ENCODE data around the gene TGFBR3.

Gene TGFBR3

GRCh38 chr1:91718368-91718767 is 167.6 kb downstream of the TGFBR3 start:
- no peak for DNase-seq (ENCODE audit: low spot score)
- H3K27ac ChIP-seq: no peak overlapping the region
- TF ChIP-seq CTCF (conservative IDR thresholded peaks at IDR 0.05; ENCODE audit: low read depth): no peak
- ChIA-PET CTCF (no interaction called here), POLR2A (ENCODE audit: low non-redundant PET) (no interaction called here)

DNA sequence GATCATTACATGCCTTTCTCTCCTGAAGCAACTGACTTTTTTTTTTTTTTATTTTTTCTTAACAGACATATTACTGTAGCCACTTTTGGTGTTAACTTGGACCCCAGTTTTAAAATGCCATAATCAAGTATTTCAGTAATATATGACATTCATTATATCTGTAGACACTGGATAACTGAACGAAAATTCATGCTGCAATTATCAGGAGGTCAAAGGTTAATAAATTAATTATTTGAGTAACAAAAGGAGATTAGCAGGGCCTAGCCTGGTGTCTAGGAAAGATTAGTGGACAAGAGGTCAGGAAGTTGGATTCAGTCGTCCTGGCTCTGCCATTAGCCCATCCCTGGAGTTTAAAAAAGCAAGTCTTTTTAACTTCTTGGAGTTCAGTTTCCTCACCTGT is 168.1 kb downstream of the TGFBR3 start:
- CTCF ChIA-PET: no interaction called here

GRCh38 chr1:91716339-91716738 is 169.6 kb downstream of the TGFBR3 start:
- DNase-seq (ENCODE audit: low spot score): no peak
- CTCF ChIA-PET: no interaction called here
- POLR2A ChIA-PET (ENCODE audit: low non-redundant PET): no interaction called here
- no peak for TF ChIP-seq CTCF (conservative IDR thresholded peaks at IDR 0.05; ENCODE audit: low read depth)
- no peak overlapping the region for H3K27ac ChIP-seq

More for the DNA sequence above, 168.1 kb downstream of the TGFBR3 start:
- DNase-seq (ENCODE audit: low spot score): no peak
- POLR2A ChIA-PET (ENCODE audit: low non-redundant PET): no interaction called here
- no peak for TF ChIP-seq CTCF (conservative IDR thresholded peaks at IDR 0.05; ENCODE audit: low read depth)
- H3K27ac ChIP-seq: no peak overlapping the region

- no peak for TF ChIP-seq CTCF (conservative IDR thresholded peaks at IDR 0.05; ENCODE audit: low read depth)
- ChIA-PET POLR2A (ENCODE audit: low non-redundant PET) (no interaction called here), CTCF (no interaction called here)
- H3K27ac ChIP-seq: no peak overlapping the region
- DNase-seq (ENCODE audit: low spot score): no peak
These were observed 170.4 kb downstream of the TGFBR3 start for GRCh38 chr1:91715416-91716000.

DNA sequence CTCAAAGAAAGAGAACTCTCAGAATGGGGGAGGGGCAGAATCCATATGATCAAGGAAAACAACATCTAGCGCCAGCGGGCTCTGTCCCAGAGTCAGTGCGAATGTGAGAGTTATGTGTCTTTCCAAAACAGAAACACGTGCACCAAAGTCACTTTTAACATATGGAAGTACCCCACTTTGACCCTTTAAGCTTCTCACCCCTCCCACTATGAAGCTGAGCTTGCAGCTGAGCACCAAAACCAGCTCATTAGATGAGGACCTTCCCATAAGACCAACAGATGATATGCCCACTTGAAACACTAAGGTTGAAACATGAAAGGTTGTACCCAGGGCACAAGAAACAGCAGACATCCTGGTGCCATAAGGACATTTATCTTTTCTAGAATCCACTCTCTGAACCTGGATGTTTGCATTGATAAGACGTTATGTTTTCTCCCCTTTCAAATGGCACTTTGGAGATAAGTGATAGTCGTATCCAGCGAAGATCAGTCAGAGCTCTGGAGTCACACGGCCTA is 171.0 kb downstream of the TGFBR3 start:
- no peak overlapping the region for H3K27ac ChIP-seq
- ChIA-PET CTCF (no interaction called here), POLR2A (ENCODE audit: low non-redundant PET) (no interaction called here)
- DNase-seq (ENCODE audit: low spot score): no peak
- no peak for TF ChIP-seq CTCF (conservative IDR thresholded peaks at IDR 0.05; ENCODE audit: low read depth)

GRCh38 chr1:91712981-91713841 is 172.7 kb downstream of the TGFBR3 start:
- DNase-seq (ENCODE audit: low spot score): no peak
- H3K27ac ChIP-seq: no peak overlapping the region
- no peak for TF ChIP-seq CTCF (conservative IDR thresholded peaks at IDR 0.05; ENCODE audit: low read depth)
- ChIA-PET CTCF (no interaction called here), POLR2A (ENCODE audit: low non-redundant PET) (no interaction called here)

All from RWPE1 (cell line).